ENCODE measurements around the gene CHCHD3.

CHCHD3 gene

DNA sequence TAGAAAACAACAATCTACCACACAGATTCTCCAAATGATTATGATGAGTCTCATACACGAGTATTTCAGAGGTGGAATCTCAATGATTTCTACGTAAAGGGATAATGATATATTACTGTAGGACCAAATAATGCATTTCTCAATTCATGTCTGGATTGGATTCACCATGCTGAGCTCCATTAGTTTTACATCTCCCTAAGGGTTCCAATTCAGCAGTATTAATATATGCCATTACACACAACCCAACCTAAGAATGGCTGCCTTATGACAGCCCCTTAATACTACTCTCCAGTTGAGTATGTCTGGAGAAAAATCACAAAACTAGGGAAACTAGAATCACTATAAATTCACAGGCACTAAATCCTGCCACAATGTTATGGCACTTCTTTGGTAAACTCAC lies 271.3 kb downstream of the CHCHD3 start:
- no peak for DNase-seq (ENCODE audit: low read depth)
- in situ Hi-C loops (cut with HindIII; ENCODE audit: low sequenced_read_pairs): no loop called here

GRCh38 chr7:132806834-132807233 lies 275.1 kb downstream of the CHCHD3 start:
- DNase-seq (ENCODE audit: low read depth): no peak
- in situ Hi-C loops (cut with HindIII; ENCODE audit: low sequenced_read_pairs): no loop called here
- TF ChIP-seq, protein P1, sequence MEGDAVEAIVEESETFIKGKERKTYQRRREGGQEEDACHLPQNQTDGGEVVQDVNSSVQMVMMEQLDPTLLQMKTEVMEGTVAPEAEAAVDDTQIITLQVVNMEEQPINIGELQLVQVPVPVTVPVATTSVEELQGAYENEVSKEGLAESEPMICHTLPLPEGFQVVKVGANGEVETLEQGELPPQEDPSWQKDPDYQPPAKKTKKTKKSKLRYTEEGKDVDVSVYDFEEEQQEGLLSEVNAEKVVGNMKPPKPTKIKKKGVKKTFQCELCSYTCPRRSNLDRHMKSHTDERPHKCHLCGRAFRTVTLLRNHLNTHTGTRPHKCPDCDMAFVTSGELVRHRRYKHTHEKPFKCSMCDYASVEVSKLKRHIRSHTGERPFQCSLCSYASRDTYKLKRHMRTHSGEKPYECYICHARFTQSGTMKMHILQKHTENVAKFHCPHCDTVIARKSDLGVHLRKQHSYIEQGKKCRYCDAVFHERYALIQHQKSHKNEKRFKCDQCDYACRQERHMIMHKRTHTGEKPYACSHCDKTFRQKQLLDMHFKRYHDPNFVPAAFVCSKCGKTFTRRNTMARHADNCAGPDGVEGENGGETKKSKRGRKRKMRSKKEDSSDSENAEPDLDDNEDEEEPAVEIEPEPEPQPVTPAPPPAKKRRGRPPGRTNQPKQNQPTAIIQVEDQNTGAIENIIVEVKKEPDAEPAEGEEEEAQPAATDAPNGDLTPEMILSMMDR (IDR thresholded peaks at IDR 0.05; ENCODE audit: low read depth, low read length, missing control alignments): no peak
- no peak overlapping the region for H3K4me3 ChIP-seq (ENCODE audit: low read depth, low read length)

More for the DNA sequence above, 271.3 kb downstream of the CHCHD3 start:
- TF ChIP-seq, protein P1 (IDR thresholded peaks at IDR 0.05; ENCODE audit: low read depth, low read length, missing control alignments): no peak
- no peak overlapping the region for H3K4me3 ChIP-seq (ENCODE audit: low read depth, low read length)

- in situ Hi-C loops (cut with HindIII; ENCODE audit: low sequenced_read_pairs): no loop called here
- no peak overlapping the region for H3K4me3 ChIP-seq (ENCODE audit: low read depth, low read length)
- TF ChIP-seq, protein P1 (IDR thresholded peaks at IDR 0.05; ENCODE audit: low read depth, low read length, missing control alignments): no peak
- DNase-seq (ENCODE audit: low read depth): no peak
Measured at GRCh38 chr7:132805766-132806165, 276.1 kb downstream of the CHCHD3 start.

DNA sequence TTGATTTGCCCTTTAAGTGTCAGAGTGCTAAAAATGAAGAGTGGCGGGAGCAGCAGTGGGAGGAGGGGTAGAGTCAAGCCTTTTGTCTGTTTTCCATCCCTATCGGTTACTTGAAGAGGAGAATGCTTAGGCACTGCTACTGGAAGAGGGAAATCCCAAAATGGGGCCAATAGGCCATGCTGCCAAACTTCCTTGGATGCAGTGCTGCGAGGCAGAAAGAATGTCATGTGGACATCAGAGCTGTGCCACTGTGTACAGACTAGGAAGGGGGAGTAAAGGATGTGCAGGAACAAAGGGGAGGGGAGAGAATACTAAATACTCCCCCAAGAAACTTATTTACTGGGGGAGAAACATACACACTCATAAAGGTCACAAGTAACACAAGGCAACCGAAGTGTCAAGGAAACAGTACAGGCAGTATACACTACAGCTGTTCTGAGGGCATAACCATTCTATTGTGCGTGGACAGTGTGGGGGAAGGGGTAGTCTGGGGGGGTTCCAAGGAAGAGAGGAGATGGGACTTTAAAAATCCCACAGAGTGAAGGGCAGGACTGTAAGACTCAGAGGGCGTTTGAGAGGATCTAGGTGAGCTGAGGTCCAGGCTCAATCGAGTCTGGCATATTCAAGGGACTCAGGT lies 276.9 kb downstream of the CHCHD3 start:
- H3K4me3 ChIP-seq (ENCODE audit: low read depth, low read length): no peak overlapping the region
- in situ Hi-C loops (cut with HindIII; ENCODE audit: low sequenced_read_pairs): no loop called here
- no peak for DNase-seq (ENCODE audit: low read depth)
- TF ChIP-seq, protein P1 (IDR thresholded peaks at IDR 0.05; ENCODE audit: low read depth, low read length, missing control alignments): no peak

GRCh38 chr7:132800522-132800921 lies 281.4 kb downstream of the CHCHD3 start:
- in situ Hi-C loops (cut with HindIII; ENCODE audit: low sequenced_read_pairs): no loop called here
- DNase-seq (ENCODE audit: low read depth): no peak
- TF ChIP-seq, protein P1 (IDR thresholded peaks at IDR 0.05; ENCODE audit: low read depth, low read length, missing control alignments): no peak

GRCh38 chr7:132799081-132799413 lies 282.8 kb downstream of the CHCHD3 start:
- in situ Hi-C loops (cut with HindIII; ENCODE audit: low sequenced_read_pairs): no loop called here
- no peak overlapping the region for H3K4me3 ChIP-seq (ENCODE audit: low read depth, low read length)
- TF ChIP-seq, protein P1 (IDR thresholded peaks at IDR 0.05; ENCODE audit: low read depth, low read length, missing control alignments): no peak
- no peak for DNase-seq (ENCODE audit: low read depth)

More at GRCh38 chr7:132800522-132800921, 281.4 kb downstream of the CHCHD3 start:
- no peak overlapping the region for H3K4me3 ChIP-seq (ENCODE audit: low read depth, low read length)

Measured in astrocyte of the cerebellum (primary cell).